GM18499 (cell line): ENCODE data around the gene PLK2.

Experiments used
- ATAC-seq: cut with Tn5 transposase; IDR thresholded peaks from one replicate; pipeline ENCODE4 v1.9.1; 2021; ENCODE audit warnings: moderate number of reproducible peaks; ENCODE audit not compliant: insufficient read depth, unreplicated experiment

The PLK2 gene

DNA sequence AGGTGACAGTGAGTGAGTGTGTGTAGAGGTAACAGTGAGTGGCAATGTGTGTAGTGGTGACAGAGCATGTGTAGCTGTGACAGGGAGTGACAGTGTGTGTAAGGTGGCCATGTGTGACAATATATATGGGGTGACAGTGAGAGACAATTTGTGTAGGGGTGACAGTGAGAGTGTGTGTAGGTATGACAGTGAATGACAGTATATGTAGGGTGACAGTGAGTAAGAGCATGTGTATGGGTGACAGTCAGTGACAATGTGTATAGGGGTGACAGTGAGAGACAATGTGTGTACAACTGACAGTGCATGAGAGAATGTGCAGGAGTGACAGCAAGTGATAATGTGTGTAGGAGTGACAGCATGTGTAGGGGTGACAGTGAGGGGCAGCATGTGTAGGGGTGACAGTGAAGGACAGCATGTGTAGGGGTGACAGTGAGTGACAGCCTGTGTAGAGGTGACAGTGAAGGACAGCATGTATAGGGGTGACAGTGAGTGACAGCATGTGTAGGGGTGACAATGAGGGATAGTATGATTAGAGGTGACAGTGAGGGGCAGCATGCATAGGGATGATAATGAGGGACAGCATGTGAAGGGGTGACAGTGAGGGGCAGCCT lies 21.3 kb upstream of the PLK2 start:
- ATAC-seq, result no peak

DNA sequence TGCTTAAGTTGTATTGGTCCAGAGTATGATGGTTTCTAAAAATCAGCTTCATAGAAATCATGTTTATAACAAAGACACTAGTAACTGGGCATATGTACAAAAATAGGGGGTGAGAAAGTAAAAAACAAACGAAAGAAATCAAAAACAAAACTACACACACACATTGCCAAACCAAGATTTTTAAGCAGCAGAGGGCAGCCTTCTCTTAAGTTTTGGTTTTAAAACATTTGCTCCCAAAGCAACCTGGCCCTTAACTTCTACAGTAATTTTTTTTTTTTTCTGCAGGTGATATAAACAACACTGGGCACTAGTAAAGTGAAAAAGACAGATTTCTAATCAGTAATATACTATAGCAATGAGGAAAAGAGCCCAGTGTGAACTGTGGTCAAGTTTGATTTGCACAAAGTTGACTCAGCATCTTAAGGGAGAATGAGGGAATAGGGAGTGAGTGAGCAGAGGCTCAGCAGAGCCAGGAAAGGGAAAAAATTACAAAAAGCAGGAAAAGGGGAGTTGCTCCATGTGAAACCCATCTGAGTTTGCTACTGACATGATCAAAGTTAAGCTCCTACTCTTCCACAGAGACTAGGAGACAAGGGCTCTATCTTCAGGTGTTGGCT lies 18.0 kb upstream of the PLK2 start:
- no peak for ATAC-seq

DNA sequence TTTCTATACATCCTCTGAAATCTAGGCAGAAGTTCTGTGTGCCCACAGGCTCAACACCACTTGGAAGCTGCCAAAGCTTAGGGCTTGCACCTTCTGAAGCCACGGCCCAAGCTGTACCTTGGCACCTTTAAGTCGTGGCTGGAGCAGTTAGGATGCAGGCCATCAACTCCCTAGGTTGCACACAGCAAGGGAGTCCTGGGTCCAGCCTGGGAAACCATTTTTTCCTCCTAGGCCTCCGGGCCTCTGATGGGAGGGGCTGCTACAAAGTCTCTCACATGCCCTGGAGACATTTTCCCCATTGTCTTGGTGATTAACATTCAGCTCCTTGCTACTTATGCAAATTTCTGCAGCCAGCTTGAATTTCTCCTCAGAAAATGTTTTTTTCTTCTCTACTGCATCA lies 15.5 kb upstream of the PLK2 start:
- ATAC-seq, result no peak

DNA sequence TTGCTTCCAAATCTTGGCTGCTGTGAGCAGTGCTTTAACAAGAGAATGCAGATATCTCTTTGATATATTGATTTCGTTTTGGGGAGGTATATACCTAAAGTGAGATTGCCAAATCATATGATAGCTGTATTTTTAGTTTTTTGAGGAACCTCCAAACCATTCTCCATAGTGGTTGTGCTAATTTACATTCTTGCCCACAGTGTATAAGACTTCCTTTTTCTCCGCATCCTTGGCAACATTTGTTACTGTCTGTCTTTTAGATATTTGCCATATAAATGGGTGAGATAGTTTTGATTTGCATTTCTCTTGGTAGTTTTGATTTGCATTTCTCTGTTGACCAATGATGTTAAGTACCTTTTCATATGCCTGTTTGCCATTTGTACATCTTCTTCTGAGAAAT lies 10.0 kb upstream of the PLK2 start:
- no peak for ATAC-seq

GRCh38 chr5:58466939-58467338 lies 7.1 kb upstream of the PLK2 start:
- ATAC-seq, result peak; percentile 95

DNA sequence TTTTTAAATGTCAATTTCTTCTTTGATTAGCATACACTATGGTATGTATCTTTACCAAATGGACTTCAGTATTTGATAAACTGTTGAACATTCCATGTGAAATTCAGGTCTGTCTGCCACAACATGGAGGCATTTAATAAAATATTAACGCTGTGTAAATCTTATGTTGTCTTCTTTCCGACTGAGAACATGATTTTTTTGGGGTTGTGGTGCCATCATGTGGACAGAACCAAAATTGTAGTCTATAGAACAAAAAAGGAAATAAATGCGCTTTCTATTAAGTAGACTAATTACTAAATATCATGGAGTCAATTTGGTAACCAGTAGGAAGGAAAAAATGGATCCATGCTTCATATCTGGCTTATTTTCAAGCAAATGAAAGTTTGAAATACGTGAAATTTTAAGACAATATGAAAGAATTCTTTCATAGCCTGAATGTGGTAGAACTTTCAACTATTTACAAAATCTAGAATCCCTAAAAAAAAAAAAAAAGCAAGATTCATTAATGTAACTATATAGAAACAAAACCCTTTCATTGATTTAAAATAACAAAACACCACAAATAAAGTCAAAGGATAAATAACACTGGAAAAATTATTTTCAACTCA lies 2.8 kb upstream of the PLK2 start:
- no peak for ATAC-seq

GRCh38 chr5:58462154-58462553 lies 2.3 kb upstream of the PLK2 start:
- ATAC-seq, result no peak

GRCh38 chr5:58460732-58461286 lies 923 bp upstream of the PLK2 start:
- peak; percentile 72 for ATAC-seq

- ATAC-seq, result no peak
Measured at GRCh38 chr5:58459146-58460001, 512 bp downstream of the PLK2 start.

DNA sequence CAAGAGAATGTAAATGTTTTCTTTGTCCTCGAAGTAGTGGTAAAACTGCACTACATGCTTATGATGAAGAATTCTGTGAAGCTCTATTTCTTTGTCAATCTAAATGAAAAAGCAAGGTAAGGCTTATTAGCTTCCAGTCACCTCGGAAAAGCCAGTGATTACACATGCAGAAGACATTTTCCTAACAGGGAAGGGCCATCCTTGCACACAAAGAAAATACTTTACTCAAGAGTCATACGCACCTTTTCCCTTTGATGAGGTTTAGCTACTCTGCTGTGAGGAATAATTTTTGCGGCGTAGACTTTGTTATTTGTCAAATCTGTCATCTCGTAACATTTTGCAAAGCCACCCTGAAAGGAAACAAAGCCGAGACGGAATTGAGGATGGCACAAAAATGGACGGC lies 1.1 kb downstream of the PLK2 start:
- no peak for ATAC-seq

DNA sequence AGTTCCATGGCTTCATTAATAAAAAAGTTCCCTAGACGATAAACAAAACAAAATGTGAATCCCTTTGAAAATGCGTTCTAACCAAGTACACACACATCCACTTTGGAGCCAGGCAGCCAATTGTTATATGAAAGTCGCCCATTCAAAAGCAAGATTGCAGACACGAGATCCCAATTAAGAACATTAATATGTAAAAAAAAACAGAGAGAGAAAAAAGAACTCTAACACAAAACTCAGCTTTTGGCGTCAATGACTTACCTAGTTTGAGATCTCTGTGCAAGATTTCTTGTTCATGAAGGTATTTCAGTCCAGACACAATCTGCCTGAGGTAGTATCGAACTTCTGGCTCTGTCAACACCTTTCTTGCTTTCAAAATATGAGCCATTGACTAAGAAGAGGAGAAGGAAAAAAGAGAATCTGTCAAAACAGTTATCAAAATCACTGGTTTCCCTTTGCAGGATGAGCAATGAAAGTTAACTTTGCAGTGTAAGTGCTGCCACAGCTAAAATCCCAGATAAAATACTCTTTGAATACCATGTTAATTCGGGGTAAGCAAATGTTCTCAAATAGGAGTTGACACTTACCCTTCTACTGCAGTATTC lies 1.6 kb downstream of the PLK2 start:
- ATAC-seq, result no peak

GRCh38 chr5:58457050-58457449 lies 2.8 kb downstream of the PLK2 start:
- no peak for ATAC-seq

DNA sequence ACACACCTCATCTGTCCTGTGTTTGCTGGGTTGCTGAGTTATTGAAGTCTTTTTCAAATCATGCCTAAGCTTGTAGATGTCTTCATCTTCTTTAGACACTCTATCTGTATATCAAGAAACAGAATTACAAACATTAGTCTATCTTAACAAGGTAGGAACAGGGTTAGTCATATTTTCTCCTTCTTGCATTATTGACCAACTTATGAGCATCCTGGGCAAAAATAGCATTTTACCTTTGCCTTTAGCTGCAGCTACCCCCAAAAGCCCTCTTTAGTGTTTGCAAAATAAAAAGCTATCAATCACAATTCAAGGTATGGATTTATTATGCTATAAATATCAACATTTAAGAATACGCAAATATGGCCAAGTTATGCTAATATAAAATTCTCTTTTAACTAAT lies 3.4 kb downstream of the PLK2 start:
- no peak for ATAC-seq

DNA sequence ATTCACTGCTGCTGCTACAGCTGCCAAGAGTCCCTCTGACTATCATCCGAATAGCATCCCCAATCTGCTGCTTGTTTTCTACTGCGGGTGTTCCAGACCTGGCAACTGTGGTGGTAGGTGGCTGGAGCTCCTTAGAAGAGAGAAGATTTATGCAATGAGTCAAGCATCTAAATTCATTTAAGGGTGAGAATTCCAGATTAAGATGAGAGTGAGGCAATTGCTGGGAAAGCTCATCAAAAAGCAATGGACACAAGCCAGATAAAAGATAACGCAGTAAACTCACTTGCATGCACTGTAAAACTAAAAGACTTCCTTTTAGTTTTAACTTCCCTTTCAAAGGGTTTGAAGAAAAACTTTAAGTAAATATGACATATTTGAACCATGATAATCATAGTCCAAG lies 3.9 kb downstream of the PLK2 start:
- ATAC-seq, result no peak

DNA sequence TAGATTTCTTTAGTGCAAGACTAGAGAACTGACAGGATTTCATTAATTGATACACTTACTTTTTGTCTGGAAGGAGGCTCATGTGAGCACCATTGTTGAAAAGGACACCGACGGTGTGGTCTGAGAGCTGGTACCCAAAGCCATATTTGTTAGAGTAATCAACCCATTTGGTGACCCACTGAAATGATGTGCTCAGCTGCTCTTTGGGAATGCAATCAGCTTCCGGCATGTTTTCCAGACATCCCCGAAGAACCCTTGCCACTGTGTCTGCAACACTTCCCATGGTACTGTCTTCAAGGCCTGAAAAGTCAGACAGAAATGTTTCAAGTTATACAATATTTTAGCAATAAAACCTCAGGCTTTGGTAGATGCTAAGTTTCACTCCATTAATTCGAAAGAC lies 4.4 kb downstream of the PLK2 start:
- ATAC-seq, result no peak

- no peak for ATAC-seq
Measured at GRCh38 chr5:58455066-58455465, 4.8 kb downstream of the PLK2 start.

DNA sequence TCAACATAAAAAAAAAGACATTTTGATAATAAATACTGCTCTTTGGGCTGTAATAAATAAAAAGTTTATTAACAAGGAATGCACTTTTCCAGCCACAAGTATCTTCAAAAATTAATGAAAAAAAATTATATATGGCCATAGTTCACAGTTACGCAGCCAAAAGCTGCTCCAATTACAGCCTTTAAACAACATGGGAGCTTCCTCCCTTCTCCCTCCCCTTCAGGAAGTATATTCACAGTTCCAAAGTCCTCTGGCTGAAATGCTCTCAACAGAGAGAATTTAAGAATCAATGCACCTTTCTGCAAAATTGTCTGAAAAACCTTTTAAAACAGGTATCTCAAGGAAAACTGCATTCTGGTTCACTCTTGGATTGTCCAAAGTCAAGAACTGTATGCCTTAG lies 5.9 kb downstream of the PLK2 start:
- ATAC-seq, result no peak

DNA sequence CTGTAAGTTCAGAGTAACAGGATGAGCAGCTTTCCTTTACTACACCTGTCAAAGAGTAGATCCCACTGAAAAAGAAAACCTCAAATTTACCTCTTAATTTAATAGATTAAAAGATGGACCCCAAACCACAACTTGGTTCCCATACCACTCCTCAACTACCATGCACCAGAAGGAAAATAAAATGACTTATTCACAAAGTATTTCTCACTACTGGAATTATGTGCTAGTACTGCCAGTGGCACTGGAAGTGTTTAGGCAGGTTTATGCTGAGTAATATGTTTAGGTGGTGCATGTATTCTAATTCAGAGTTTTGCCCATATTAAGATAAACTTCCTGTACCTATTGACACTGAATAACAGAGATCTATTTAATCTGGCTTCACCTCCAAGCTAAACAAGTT lies 6.6 kb downstream of the PLK2 start:
- ATAC-seq, result no peak

- no peak for ATAC-seq
Measured at GRCh38 chr5:58452566-58453258, 7.2 kb downstream of the PLK2 start.
